SK-N-SH (cell line): ENCODE measurements around the gene MYORG. TPM values are rescaled to one million over a fixed set of nuclear protein-coding genes. Genes with fewer than 3 reads are reported as not detected.

ENCODE experiments used
- CTCF ChIA-PET: fragments of 300-600, 350-600 bp; formaldehyde crosslinking; extraction: SDS; loops from one replicate; lab custom pipeline; 2021; lab: Yijun Ruan, JAX
- POLR2A ChIA-PET: fragments of 350-600 bp; sonication (Branson Sonifier 250); formaldehyde crosslinking; extraction: SDS; loops from one replicate; lab custom pipeline; 2020; ENCODE audit warnings: antibody characterized with exemption, inconsistent platforms; lab: Yijun Ruan, JAX
- DNase-seq: peaks from one replicate; pipeline ENCODE4 v3.0.0; 2012
- H2AFZ ChIP-seq: fragments of 200-600 bp; sonication (generic); 2 replicates; pipeline ENCODE4 v1.8.1; 2016; ENCODE audit warnings: antibody characterized with exemption, mild to moderate bottlenecking, low read depth
- H3F3A ChIP-seq: fragments of 200-600 bp; sonication (generic); replicated peaks from 2 replicates; pipeline ENCODE3; 2016; ENCODE audit warnings: antibody characterized with exemption, mild to moderate bottlenecking; ENCODE audit not compliant: insufficient read depth
- H3K27ac ChIP-seq, 2 experiments: fragments of 200-500 bp in 1 of 2; fragments of 200-600 bp in 1 of 2; sonication (Bioruptor generic) in 1 of 2; sonication (generic), shearing (Covaris generic) in 1 of 2; 2 replicates each; pipeline versions ENCODE4 v1.5.1 to v1.6.1; 2014 to 2016; ENCODE audit warnings: low read depth in 2 of 2, inconsistent platforms in 1 of 2, low read length in 1 of 2, mild to moderate bottlenecking in 1 of 2, mixed read lengths in 1 of 2
- H3K27me3 ChIP-seq: fragments of 200-600 bp; sonication (generic), shearing (Covaris generic); 2 replicates; pipeline ENCODE4 v1.6.1; 2016; ENCODE audit warnings: mixed run types; ENCODE audit not compliant: insufficient read depth
- H3K36me3 ChIP-seq, 2 experiments: fragments of 200-500 bp in 1 of 2; fragments of 200-600 bp in 1 of 2; sonication (Bioruptor generic) in 1 of 2; sonication (generic) in 1 of 2; replicated peaks in 1 of 2; 2 replicates each; pipeline versions ENCODE3 to v1.5.1; 2014 to 2016; ENCODE audit warnings: low read length in 1 of 2, mild to moderate bottlenecking in 1 of 2; ENCODE audit not compliant: insufficient read depth in 2 of 2, control insufficient read depth in 1 of 2
- H3K4me1 ChIP-seq, 2 experiments: fragments of 200-500 bp in 1 of 2; fragments of 200-600 bp in 1 of 2; sonication (Bioruptor generic) in 1 of 2; sonication (generic), shearing (Covaris generic) in 1 of 2; 2 replicates each; pipeline versions ENCODE4 v1.5.1 to v1.6.1; 2014 to 2016; ENCODE audit warnings: low read depth in 1 of 2, low read length in 1 of 2, mixed run types in 1 of 2; ENCODE audit not compliant: insufficient read depth in 2 of 2, control insufficient read depth in 1 of 2
- H3K4me2 ChIP-seq: fragments of 200-600 bp; sonication (generic), shearing (Covaris generic); 2 replicates; pipeline ENCODE4 v1.6.1; 2017; ENCODE audit warnings: mixed run types
- H3K4me3 ChIP-seq, 2 experiments: fragments of 200-500 bp in 1 of 2; fragments of 200-600 bp in 1 of 2; sonication (Bioruptor generic) in 1 of 2; sonication (generic), shearing (Covaris generic) in 1 of 2; 2 replicates each; pipeline versions ENCODE4 v1.5.1 to v1.8.1; 2014 to 2016; ENCODE audit warnings: low read depth in 2 of 2, inconsistent platforms in 1 of 2, low read length in 1 of 2, mild to moderate bottlenecking in 1 of 2, mixed read lengths in 1 of 2, moderate library complexity in 1 of 2
- H3K79me2 ChIP-seq: fragments of 200-600 bp; sonication (generic); 2 replicates; pipeline ENCODE4 v1.8.1; 2017; ENCODE audit warnings: mild to moderate bottlenecking; ENCODE audit not compliant: insufficient read depth
- H3K9ac ChIP-seq: fragments of 200-600 bp; sonication (generic); 2 replicates; pipeline ENCODE4 v1.6.1; 2017; ENCODE audit warnings: mixed run types
- H3K9me2 ChIP-seq: fragments of 200-600 bp; sonication (generic); 2 replicates; pipeline ENCODE4 v1.6.1; 2017; ENCODE audit warnings: mixed run types
- H3K9me3 ChIP-seq: fragments of 200-600 bp; sonication (generic); 2 replicates; pipeline ENCODE4 v1.6.1; 2017; ENCODE audit warnings: mixed run types, mild to moderate bottlenecking, moderate library complexity
- H4K20me1 ChIP-seq: fragments of 200-600 bp; sonication (generic); 2 replicates; pipeline ENCODE4 v1.6.1; 2017; ENCODE audit warnings: mild to moderate bottlenecking, mixed run types; ENCODE audit not compliant: insufficient read depth
- ELF1 ChIP-seq: IDR thresholded peaks from 2 replicates; pipeline ENCODE4 v1.4.0; 2012
- EZH2phosphoT487 ChIP-seq: fragments of 200-600 bp; sonication (generic); IDR thresholded peaks from 2 replicates; pipeline ENCODE4 v1.6.1; 2017; ENCODE audit warnings: low read depth, mixed run types, mild to moderate bottlenecking, antibody characterized with exemption, moderate library complexity, borderline replicate concordance
- FOSL2 ChIP-seq: IDR thresholded peaks from 2 replicates; pipeline ENCODE4 v1.4.0; 2012; ENCODE audit warnings: low read depth, mild to moderate bottlenecking, moderate library complexity, borderline replicate concordance
- FOXJ3 ChIP-seq: sonication (generic); formaldehyde crosslinking; IDR thresholded peaks from 2 replicates; pipeline ENCODE4 v1.5.1; 2020; ENCODE audit warnings: mild to moderate bottlenecking, missing genetic modification reagents
- FOXM1 ChIP-seq: IDR thresholded peaks from 2 replicates; pipeline ENCODE4 v1.4.0; 2012; ENCODE audit warnings: low read depth, mild to moderate bottlenecking
- GATA2 ChIP-seq: sonication (generic); formaldehyde crosslinking; IDR thresholded peaks from 2 replicates; pipeline ENCODE4 v1.5.0; 2020; ENCODE audit warnings: mild to moderate bottlenecking, missing genetic modification reagents
- MAX ChIP-seq: IDR thresholded peaks from 2 replicates; pipeline ENCODE4 v1.4.0; 2012; ENCODE audit warnings: low read depth
- MEF2A ChIP-seq: IDR thresholded peaks from 2 replicates; pipeline ENCODE4 v1.4.0; 2012; ENCODE audit warnings: low read depth, borderline replicate concordance
- MXI1 ChIP-seq: IDR thresholded peaks from 2 replicates; pipeline ENCODE4 v1.6.1; 2012; ENCODE audit warnings: mild to moderate bottlenecking, low read depth, low read length, improper control_type of control experiment
- NRF1 ChIP-seq: IDR thresholded peaks from 2 replicates; pipeline ENCODE4 v1.6.1; 2012; ENCODE audit warnings: low read depth, mild to moderate bottlenecking, low read length
- POLR2AphosphoS5 ChIP-seq: IDR thresholded peaks from 2 replicates; pipeline ENCODE4 v1.6.1; 2012; ENCODE audit warnings: low read depth, low read length
- RAD21 ChIP-seq: IDR thresholded peaks from 2 replicates; pipeline ENCODE4 v1.6.1; 2012; ENCODE audit warnings: mild to moderate bottlenecking, low read length
- RCOR1 ChIP-seq: fragments of 150-350 bp; IDR thresholded peaks from 2 replicates; pipeline ENCODE4 v1.6.1; 2017; ENCODE audit warnings: antibody characterized with exemption, low read length
- REST ChIP-seq: IDR thresholded peaks from 2 replicates; pipeline ENCODE4 v1.6.1; 2012; ENCODE audit warnings: mild to moderate bottlenecking, low read depth, low read length, moderate library complexity
- SMC3 ChIP-seq: IDR thresholded peaks from 2 replicates; pipeline ENCODE4 v1.6.1; 2012; ENCODE audit warnings: low read depth, low read length, improper control_type of control experiment
- YY1 ChIP-seq: IDR thresholded peaks from 2 replicates; pipeline ENCODE4 v1.4.0; 2012; ENCODE audit warnings: low read depth, mild to moderate bottlenecking
- WGBS: methylation state at CpG from one replicate; pipeline ENCODE4 v1.1.6; 2017; ENCODE audit warnings: low lambda C conversion rate; 5-methylcytosine and 5-hydroxymethylcytosine counted together
- polyA plus RNA-seq, 3 experiments: library from polyadenylated mRNA; depleted of rRNA; stranded (reverse); fragments of >200 nt; gene quantifications; 2 replicates each; pipeline ENCODE4 v1.2.3, GENCODE V29; 2012
- TF ChIP-seq, protein P1 (sequence below): fragments of 150-350 bp; IDR thresholded peaks from 2 replicates; pipeline ENCODE4 v1.6.1; 2016; ENCODE audit warnings: mild to moderate bottlenecking, low read depth, low read length
- TF ChIP-seq, protein P2 (sequence below): fragments of 200-600 bp; sonication (generic); IDR thresholded peaks from 2 replicates; pipeline ENCODE4 v1.6.1; 2017; ENCODE audit warnings: antibody characterized with exemption, mild to moderate bottlenecking, moderate library complexity
- TF ChIP-seq, protein P3 (sequence below): IDR thresholded peaks from 2 replicates; pipeline ENCODE4 v1.4.0; 2012; ENCODE audit warnings: low read depth, borderline replicate concordance

Gene MYORG
- polyA plus RNA-seq, 1 of the 3 experiments (the other 2 are of a cell fraction) = 1.1 TPM

- Histone ChIP-seq H3K27me3 (no peaks in the 10 kb centered on the region), H3K79me2 (no peaks in the 10 kb centered on the region), H3K9ac (no peak overlapping the region), H3K36me3 (no peaks in the 10 kb centered on the region), H3K9me2 (0 out of 2 replicates have a peak, but pooled peaks cover 2% of the 10 kb centered on the region), H4K20me1 (no peaks in the 10 kb centered on the region), H3K9me3 (no peaks in the 10 kb centered on the region), H2AFZ (no peak overlapping the region), H3F3A (no peaks in the 10 kb centered on the region), H3K4me3 (no peak overlapping the region), H3K4me1 (peaks cover 0 to 3% of the 10 kb centered on the region in 2 experiments; a peak in 1 of 4 replicates), H3K27ac (no peak overlapping the region), H3K4me2 (no peak overlapping the region)
- DNase-seq = no peak
- POLR2A ChIA-PET = no interaction called here
- TF ChIP-seq, protein P1, sequence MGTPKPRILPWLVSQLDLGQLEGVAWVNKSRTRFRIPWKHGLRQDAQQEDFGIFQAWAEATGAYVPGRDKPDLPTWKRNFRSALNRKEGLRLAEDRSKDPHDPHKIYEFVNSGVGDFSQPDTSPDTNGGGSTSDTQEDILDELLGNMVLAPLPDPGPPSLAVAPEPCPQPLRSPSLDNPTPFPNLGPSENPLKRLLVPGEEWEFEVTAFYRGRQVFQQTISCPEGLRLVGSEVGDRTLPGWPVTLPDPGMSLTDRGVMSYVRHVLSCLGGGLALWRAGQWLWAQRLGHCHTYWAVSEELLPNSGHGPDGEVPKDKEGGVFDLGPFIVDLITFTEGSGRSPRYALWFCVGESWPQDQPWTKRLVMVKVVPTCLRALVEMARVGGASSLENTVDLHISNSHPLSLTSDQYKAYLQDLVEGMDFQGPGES = no peak
- no peak for TF ChIP-seq RAD21
- TF ChIP-seq FOXM1 = no peak
- TF ChIP-seq SMC3 = no peak
- no peak for TF ChIP-seq MXI1
- TF ChIP-seq MEF2A = no peak
- no peak for TF ChIP-seq FOSL2
- TF ChIP-seq, protein P2, sequence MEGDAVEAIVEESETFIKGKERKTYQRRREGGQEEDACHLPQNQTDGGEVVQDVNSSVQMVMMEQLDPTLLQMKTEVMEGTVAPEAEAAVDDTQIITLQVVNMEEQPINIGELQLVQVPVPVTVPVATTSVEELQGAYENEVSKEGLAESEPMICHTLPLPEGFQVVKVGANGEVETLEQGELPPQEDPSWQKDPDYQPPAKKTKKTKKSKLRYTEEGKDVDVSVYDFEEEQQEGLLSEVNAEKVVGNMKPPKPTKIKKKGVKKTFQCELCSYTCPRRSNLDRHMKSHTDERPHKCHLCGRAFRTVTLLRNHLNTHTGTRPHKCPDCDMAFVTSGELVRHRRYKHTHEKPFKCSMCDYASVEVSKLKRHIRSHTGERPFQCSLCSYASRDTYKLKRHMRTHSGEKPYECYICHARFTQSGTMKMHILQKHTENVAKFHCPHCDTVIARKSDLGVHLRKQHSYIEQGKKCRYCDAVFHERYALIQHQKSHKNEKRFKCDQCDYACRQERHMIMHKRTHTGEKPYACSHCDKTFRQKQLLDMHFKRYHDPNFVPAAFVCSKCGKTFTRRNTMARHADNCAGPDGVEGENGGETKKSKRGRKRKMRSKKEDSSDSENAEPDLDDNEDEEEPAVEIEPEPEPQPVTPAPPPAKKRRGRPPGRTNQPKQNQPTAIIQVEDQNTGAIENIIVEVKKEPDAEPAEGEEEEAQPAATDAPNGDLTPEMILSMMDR = no peak
- no peak for TF ChIP-seq GATA2 (CRISPR knock-in tag)
- no peak for TF ChIP-seq EZH2phosphoT487
- CTCF ChIA-PET = interaction anchor here (1.0 to 1.6 kb wide), 2 partner anchors 18 to 218 kb away, joined by 4 to 6 read pairs; no protein-coding TSS in a partner anchor
- WGBS = 95% methylated on average over 4 of the region's 6 CpGs
Observed at GRCh38 chr9:34385561-34386230, 9.0 kb upstream of the MYORG start.

GRCh38 chr9:34384368-34385165 is 7.9 kb upstream of the MYORG start:
- Histone ChIP-seq H3K4me1 (peaks cover 7 to 8% of the 10 kb centered on the region in 2 experiments; a peak in 2 of 4 replicates), H3K27ac (no peak overlapping the region), H3F3A (no peaks in the 10 kb centered on the region), H2AFZ (no peak overlapping the region), H4K20me1 (no peaks in the 10 kb centered on the region), H3K9ac (no peak overlapping the region), H3K4me3 (no peak overlapping the region), H3K9me2 (no peaks in the 10 kb centered on the region), H3K9me3 (no peaks in the 10 kb centered on the region), H3K36me3 (no peaks in the 10 kb centered on the region), H3K27me3 (no peaks in the 10 kb centered on the region), H3K4me2 (no peak overlapping the region), H3K79me2 (no peaks in the 10 kb centered on the region)
- DNase-seq = no peak
- CTCF ChIA-PET = interaction anchor here (0.5 to 1.3 kb wide), 2 partner anchors 20 to 463 kb away, joined by 3 read pairs; no protein-coding TSS in a partner anchor
- WGBS = 54% methylated on average over 7 of the region's 7 CpGs
- POLR2A ChIA-PET = no interaction called here
- TF ChIP-seq MXI1 = no peak
- TF ChIP-seq FOXJ3 (CRISPR knock-in tag) = no peak
- no peak for TF ChIP-seq POLR2AphosphoS5
- TF ChIP-seq, protein P3, sequence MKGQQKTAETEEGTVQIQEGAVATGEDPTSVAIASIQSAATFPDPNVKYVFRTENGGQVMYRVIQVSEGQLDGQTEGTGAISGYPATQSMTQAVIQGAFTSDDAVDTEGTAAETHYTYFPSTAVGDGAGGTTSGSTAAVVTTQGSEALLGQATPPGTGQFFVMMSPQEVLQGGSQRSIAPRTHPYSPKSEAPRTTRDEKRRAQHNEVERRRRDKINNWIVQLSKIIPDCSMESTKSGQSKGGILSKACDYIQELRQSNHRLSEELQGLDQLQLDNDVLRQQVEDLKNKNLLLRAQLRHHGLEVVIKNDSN = no peak
- TF ChIP-seq YY1 = no peak
- no peak for TF ChIP-seq RCOR1
- TF ChIP-seq NRF1 = no peak
- no peak for TF ChIP-seq MAX
- no peak for TF ChIP-seq REST
- no peak for TF ChIP-seq ELF1
